HepG2 (cell line): ENCODE data around the gene CRK. TPM values are rescaled to one million over a fixed set of nuclear protein-coding genes. Genes with fewer than 3 reads are reported as not detected.

ENCODE experiments used
- ATAD3A ChIP-seq: sonication (generic); formaldehyde crosslinking; IDR thresholded peaks from 2 replicates; pipeline ENCODE4 v1.4.0; 2020; ENCODE audit warnings: missing genetic modification reagents
- EED ChIP-seq: sonication (generic); formaldehyde crosslinking; IDR thresholded peaks from 2 replicates; pipeline ENCODE4 v1.5.0; 2020; ENCODE audit warnings: mild to moderate bottlenecking, missing genetic modification reagents
- HOXA5 ChIP-seq: sonication (generic); formaldehyde crosslinking; IDR thresholded peaks from 2 replicates; pipeline ENCODE4 v1.4.0; 2020; ENCODE audit warnings: missing genetic modification reagents
- KLF16 ChIP-seq, 2 experiments: sonication (generic) in 1 of 2; formaldehyde crosslinking in 1 of 2; IDR thresholded peaks; 2 replicates each; pipeline versions ENCODE4 v1.6.1 to v1.8.0; 2016 to 2023; ENCODE audit warnings: missing genetic modification reagents in 2 of 2, missing compliant biosample characterization in 1 of 2
- PCBP2 ChIP-seq: fragments of 200-400 bp; formaldehyde crosslinking; optimal IDR thresholded peaks from 2 replicates; pipeline ENCODE3; 2018; ENCODE audit warnings: low read length, low read depth; ENCODE audit not compliant: poor library complexity, severe bottlenecking
- SIN3A ChIP-seq: IDR thresholded peaks from 2 replicates; pipeline ENCODE4 v1.6.1; 2011; ENCODE audit warnings: low read depth, mild to moderate bottlenecking, control low read depth, low read length, borderline replicate concordance
- ZBTB38 ChIP-seq: sonication (generic); formaldehyde crosslinking; IDR thresholded peaks from 2 replicates; pipeline ENCODE4 v1.5.1; 2020; ENCODE audit warnings: mild to moderate bottlenecking, missing genetic modification reagents
- ZNF317 ChIP-seq: sonication (generic); formaldehyde crosslinking; IDR thresholded peaks from 2 replicates; pipeline ENCODE4 v1.5.0; 2020; ENCODE audit warnings: mild to moderate bottlenecking, missing genetic modification reagents
- ZNF367 ChIP-seq: sonication (generic); formaldehyde crosslinking; IDR thresholded peaks from 2 replicates; pipeline ENCODE4 v1.4.0; 2020; ENCODE audit warnings: missing genetic modification reagents, borderline replicate concordance
- ZNF446 ChIP-seq: sonication (generic); formaldehyde crosslinking; IDR thresholded peaks from 2 replicates; pipeline ENCODE4 v1.5.0; 2020; ENCODE audit warnings: mild to moderate bottlenecking, missing genetic modification reagents
- ZNF556 ChIP-seq: sonication (generic); formaldehyde crosslinking; IDR thresholded peaks from 2 replicates; pipeline ENCODE4 v1.4.0; 2020; ENCODE audit warnings: mild to moderate bottlenecking, missing genetic modification reagents, borderline replicate concordance
- polyA plus RNA-seq, 8 experiments: library from polyadenylated mRNA; depleted of rRNA in 3 of 8; stranded (reverse) in 7 of 8; unstranded in 1 of 8; fragments of >200 nt; fragmentation: Illumina TruSeq in 4 of 8; extraction: Trizol in 4 of 8; gene quantifications; 2 replicates each; pipeline versions ENCODE4 v1.2.1 to v1.2.3, GENCODE V29; 2011 to 2016; ENCODE audit warnings: low read depth in 4 of 8, missing spikeins in 1 of 8, mixed read lengths in 1 of 8; ENCODE audit not compliant: insufficient read depth in 1 of 8
- total RNA-seq, 5 experiments: library from RNA; depleted of rRNA; stranded (reverse); fragments of >200 nt; fragmentation: Illumina TruSeq; extraction: Trizol; gene quantifications; 2 replicates each; pipeline ENCODE4 v1.2.3, GENCODE V29; 2016; ENCODE audit warnings: low read depth in 1 of 5
- TF ChIP-seq, protein P1 (sequence below): IDR thresholded peaks from 2 replicates; pipeline ENCODE4 v1.4.0; 2020; ENCODE audit warnings: mild to moderate bottlenecking, missing genetic modification reagents
- TF ChIP-seq, protein P2 (sequence below): sonication (generic); formaldehyde crosslinking; IDR thresholded peaks from 2 replicates; pipeline ENCODE4 v1.4.0; 2020; ENCODE audit warnings: mild to moderate bottlenecking, missing genetic modification reagents, borderline replicate concordance

Gene CRK
- total and polyA plus RNA-seq, 2 of the 13 experiments (the other 11 are each of a cell fraction or from before 2014, with no cell fraction given), result 47.4 to 54.2 TPM

DNA sequence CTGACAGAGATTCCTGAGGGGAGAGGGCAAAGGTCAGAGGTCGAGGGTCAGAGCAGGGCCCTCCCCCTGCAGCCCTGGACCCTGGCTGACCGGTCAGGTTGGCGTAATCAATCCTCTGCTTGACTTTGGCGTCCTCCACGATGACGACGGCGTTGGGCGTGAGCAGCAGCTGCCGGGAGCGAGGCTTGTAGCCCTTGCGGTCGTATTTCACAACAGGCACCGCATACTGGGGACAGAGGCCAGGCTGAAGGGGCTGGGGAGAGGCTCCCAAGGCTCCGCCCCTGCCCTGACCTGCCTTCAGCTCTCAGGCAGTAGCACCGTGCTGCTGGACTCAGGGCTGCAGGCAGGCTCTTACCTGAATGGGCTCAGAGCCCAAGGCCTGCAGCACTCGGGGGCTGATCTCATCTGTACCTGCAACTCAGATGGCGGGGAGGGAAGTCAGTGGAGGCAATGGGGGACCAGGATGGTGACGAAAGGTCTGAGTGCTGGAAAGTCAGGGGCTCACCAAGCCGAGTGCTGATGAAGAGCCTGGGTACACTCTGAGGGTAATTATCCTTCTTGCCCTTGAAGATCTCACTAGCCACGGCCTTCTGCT lies 12.0 kb upstream of the CRK start (continued):
- TF ChIP-seq HOXA5 (CRISPR knock-in tag) (peak; percentile 38; the same call in 1 of the 2 replicates), ZBTB38 (CRISPR knock-in tag) (peak; percentile 74; the same call in 1 of the 2 replicates), ZNF556 (peak; percentile 79; the same call in 1 of the 2 replicates), ZNF446 (CRISPR knock-in tag) (no peak), ATAD3A (CRISPR knock-in tag) (no peak), SIN3A (peak; percentile 27; the same call in 1 of the 2 replicates), ZNF317 (no peak), PCBP2 (no peak), KLF16 (CRISPR knock-in tag; IDR thresholded peaks at IDR 0.05) (0 out of 4 replicates have a peak, but pooled peaks of 1 of the 2 experiments have one; percentile 59), EED (CRISPR knock-in tag) (no peak), ZNF367 (no peak)
- TF ChIP-seq, protein P1, sequence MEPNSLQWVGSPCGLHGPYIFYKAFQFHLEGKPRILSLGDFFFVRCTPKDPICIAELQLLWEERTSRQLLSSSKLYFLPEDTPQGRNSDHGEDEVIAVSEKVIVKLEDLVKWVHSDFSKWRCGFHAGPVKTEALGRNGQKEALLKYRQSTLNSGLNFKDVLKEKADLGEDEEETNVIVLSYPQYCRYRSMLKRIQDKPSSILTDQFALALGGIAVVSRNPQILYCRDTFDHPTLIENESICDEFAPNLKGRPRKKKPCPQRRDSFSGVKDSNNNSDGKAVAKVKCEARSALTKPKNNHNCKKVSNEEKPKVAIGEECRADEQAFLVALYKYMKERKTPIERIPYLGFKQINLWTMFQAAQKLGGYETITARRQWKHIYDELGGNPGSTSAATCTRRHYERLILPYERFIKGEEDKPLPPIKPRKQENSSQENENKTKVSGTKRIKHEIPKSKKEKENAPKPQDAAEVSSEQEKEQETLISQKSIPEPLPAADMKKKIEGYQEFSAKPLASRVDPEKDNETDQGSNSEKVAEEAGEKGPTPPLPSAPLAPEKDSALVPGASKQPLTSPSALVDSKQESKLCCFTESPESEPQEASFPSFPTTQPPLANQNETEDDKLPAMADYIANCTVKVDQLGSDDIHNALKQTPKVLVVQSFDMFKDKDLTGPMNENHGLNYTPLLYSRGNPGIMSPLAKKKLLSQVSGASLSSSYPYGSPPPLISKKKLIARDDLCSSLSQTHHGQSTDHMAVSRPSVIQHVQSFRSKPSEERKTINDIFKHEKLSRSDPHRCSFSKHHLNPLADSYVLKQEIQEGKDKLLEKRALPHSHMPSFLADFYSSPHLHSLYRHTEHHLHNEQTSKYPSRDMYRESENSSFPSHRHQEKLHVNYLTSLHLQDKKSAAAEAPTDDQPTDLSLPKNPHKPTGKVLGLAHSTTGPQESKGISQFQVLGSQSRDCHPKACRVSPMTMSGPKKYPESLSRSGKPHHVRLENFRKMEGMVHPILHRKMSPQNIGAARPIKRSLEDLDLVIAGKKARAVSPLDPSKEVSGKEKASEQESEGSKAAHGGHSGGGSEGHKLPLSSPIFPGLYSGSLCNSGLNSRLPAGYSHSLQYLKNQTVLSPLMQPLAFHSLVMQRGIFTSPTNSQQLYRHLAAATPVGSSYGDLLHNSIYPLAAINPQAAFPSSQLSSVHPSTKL (CRISPR knock-in tag), result peak; percentile 41; the same call in 1 of the 2 replicates
- TF ChIP-seq, protein P2, sequence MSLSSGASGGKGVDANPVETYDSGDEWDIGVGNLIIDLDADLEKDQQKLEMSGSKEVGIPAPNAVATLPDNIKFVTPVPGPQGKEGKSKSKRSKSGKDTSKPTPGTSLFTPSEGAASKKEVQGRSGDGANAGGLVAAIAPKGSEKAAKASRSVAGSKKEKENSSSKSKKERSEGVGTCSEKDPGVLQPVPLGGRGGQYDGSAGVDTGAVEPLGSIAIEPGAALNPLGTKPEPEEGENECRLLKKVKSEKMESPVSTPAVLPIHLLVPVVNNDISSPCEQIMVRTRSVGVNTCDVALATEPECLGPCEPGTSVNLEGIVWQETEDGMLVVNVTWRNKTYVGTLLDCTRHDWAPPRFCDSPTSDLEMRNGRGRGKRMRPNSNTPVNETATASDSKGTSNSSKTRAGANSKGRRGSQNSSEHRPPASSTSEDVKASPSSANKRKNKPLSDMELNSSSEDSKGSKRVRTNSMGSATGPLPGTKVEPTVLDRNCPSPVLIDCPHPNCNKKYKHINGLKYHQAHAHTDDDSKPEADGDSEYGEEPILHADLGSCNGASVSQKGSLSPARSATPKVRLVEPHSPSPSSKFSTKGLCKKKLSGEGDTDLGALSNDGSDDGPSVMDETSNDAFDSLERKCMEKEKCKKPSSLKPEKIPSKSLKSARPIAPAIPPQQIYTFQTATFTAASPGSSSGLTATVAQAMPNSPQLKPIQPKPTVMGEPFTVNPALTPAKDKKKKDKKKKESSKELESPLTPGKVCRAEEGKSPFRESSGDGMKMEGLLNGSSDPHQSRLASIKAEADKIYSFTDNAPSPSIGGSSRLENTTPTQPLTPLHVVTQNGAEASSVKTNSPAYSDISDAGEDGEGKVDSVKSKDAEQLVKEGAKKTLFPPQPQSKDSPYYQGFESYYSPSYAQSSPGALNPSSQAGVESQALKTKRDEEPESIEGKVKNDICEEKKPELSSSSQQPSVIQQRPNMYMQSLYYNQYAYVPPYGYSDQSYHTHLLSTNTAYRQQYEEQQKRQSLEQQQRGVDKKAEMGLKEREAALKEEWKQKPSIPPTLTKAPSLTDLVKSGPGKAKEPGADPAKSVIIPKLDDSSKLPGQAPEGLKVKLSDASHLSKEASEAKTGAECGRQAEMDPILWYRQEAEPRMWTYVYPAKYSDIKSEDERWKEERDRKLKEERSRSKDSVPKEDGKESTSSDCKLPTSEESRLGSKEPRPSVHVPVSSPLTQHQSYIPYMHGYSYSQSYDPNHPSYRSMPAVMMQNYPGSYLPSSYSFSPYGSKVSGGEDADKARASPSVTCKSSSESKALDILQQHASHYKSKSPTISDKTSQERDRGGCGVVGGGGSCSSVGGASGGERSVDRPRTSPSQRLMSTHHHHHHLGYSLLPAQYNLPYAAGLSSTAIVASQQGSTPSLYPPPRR (CRISPR knock-in tag), result peak; percentile 75
